ENCODE measurements around the gene KCNK3.

DNA sequence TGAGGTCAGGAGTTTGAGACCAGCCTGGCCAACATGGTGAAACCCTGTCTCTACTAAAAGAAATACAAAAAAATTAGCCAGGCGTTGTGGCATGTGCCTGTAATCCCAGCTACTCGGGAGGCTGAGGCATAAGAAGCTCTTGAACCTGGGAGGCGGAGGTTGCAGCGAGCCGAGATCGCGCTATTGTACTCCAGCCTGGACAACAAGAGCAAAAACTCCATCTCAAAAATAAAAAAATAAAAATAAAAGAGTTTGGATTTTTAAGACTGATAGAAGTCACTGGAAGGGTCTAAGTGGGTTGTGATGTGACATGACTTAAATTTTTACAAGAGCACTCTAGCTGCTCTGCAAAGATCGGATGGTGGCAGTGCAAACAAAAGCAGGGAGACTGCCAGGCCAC lies 15.9 kb downstream of the KCNK3 start:
- TF ChIP-seq, protein P1, sequence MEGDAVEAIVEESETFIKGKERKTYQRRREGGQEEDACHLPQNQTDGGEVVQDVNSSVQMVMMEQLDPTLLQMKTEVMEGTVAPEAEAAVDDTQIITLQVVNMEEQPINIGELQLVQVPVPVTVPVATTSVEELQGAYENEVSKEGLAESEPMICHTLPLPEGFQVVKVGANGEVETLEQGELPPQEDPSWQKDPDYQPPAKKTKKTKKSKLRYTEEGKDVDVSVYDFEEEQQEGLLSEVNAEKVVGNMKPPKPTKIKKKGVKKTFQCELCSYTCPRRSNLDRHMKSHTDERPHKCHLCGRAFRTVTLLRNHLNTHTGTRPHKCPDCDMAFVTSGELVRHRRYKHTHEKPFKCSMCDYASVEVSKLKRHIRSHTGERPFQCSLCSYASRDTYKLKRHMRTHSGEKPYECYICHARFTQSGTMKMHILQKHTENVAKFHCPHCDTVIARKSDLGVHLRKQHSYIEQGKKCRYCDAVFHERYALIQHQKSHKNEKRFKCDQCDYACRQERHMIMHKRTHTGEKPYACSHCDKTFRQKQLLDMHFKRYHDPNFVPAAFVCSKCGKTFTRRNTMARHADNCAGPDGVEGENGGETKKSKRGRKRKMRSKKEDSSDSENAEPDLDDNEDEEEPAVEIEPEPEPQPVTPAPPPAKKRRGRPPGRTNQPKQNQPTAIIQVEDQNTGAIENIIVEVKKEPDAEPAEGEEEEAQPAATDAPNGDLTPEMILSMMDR (IDR thresholded peaks at IDR 0.05; ENCODE audit: low read depth, low read length): no peak
- no peak for TF ChIP-seq EZH2phosphoT487 (IDR thresholded peaks at IDR 0.05; ENCODE audit: low read depth)

Measured in OCI-LY3 (cell line).